Vagina (tissue), 2 donors: ENCODE results near the gene TNFRSF13B.
"Not testable (repeated sequence)": the region's sequence is repeated elsewhere in the genome, so short reads cannot be mapped to it uniquely, and the experiment has no call there.

Experiments
- CTCF ChIP-seq, 3 experiments: fragments of 450-650 bp in 2 of 3; fragments of 200-600 bp in 1 of 3; sonication (generic) in 1 of 3; IDR thresholded peaks; one replicate each; pipeline ENCODE4 v1.5.1; 2017 to 2019; ENCODE audit warnings: antibody characterized with exemption in 3 of 3, mild to moderate bottlenecking in 2 of 3, moderate library complexity in 2 of 3
- POLR2A ChIP-seq, 2 donors: fragments of 450-650 bp; IDR thresholded peaks; one replicate each; pipeline ENCODE4 v1.6.1; 2017; ENCODE audit warnings: antibody characterized with exemption in 2 of 2, mild to moderate bottlenecking in 2 of 2, moderate library complexity in 2 of 2
- POLR2AphosphoS5 ChIP-seq, 2 donors: sonication (generic); formaldehyde crosslinking; IDR thresholded peaks; one replicate each; pipeline ENCODE4 v1.9.0; 2017; ENCODE audit warnings: antibody characterized with exemption in 2 of 2, mild to moderate bottlenecking in 2 of 2, low read depth in 1 of 2; ENCODE audit not compliant: insufficient read depth in 1 of 2

DNA sequence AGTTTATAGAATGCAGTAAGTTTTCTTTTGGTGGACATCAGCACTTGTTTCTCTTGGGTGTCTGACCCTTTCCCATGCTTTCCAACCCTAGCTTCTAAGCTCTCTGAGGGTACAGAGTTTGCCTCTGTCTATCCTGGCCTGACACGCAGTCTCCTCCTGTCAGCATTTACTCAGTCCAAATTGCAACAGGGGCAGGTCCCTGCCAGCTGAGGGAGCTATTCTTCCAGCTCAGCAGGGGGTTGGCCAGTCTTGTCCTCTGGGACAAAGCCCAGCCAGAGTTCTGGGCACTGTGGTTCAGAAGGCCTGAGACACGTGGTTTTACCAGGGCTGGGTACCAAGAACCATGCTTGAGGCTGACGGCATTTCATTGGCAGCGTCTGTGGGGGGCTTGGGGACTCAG, 38.1 kb upstream of the TNFRSF13B start:
- TF ChIP-seq CTCF (IDR thresholded peaks at IDR 0.05); POLR2AphosphoS5 (IDR thresholded peaks at IDR 0.05; ENCODE audit: insufficient read depth in 1 of 2, low read depth in 1 of 2); POLR2A (IDR thresholded peaks at IDR 0.05): not testable (repeated sequence)
